ENCODE results near the gene IZUMO1. TPM values are rescaled to one million over a fixed set of nuclear protein-coding genes. Genes with fewer than 3 reads are reported as not detected.

IZUMO1 gene
- total and polyA plus RNA-seq, 2 of the 13 experiments (the other 11 are each of a cell fraction or from before 2014, with no cell fraction given), result 0.07 to 0.22 TPM

DNA sequence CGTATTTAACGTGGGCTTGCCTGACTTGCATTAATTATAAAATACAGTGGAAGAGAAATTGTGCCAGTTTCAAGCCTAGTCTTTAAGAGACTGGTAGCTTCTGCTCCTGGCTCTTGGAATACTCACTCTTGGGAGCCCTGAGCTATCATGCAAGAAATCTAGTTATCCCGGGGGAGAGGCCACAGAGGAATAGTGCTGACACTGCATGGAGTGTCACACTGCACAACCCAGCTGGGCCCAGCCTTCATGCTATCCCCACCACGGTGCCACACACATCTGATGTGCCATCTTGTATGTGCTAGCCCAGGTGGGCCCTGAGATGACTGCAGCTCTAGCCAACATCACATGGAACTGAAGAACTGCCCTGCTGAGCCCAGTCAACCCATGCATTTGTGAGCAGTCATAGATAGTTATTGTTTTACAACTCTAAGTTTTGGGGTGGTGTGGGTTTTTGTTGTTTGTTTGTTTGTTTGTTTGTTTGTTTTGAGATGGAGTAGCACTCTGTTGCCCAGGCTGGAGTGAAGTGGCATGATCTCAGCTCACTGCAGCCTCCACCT is 35.5 kb downstream of the IZUMO1 start (continued):
- TF ChIP-seq, protein P1, sequence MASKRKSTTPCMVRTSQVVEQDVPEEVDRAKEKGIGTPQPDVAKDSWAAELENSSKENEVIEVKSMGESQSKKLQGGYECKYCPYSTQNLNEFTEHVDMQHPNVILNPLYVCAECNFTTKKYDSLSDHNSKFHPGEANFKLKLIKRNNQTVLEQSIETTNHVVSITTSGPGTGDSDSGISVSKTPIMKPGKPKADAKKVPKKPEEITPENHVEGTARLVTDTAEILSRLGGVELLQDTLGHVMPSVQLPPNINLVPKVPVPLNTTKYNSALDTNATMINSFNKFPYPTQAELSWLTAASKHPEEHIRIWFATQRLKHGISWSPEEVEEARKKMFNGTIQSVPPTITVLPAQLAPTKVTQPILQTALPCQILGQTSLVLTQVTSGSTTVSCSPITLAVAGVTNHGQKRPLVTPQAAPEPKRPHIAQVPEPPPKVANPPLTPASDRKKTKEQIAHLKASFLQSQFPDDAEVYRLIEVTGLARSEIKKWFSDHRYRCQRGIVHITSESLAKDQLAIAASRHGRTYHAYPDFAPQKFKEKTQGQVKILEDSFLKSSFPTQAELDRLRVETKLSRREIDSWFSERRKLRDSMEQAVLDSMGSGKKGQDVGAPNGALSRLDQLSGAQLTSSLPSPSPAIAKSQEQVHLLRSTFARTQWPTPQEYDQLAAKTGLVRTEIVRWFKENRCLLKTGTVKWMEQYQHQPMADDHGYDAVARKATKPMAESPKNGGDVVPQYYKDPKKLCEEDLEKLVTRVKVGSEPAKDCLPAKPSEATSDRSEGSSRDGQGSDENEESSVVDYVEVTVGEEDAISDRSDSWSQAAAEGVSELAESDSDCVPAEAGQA (IDR thresholded peaks at IDR 0.05; ENCODE audit: low read depth), result no peak
- TF ChIP-seq, protein P1 (CRISPR knock-in tag; IDR thresholded peaks at IDR 0.05; ENCODE audit: borderline replicate concordance), result no peak
- TF ChIP-seq WIZ (CRISPR knock-in tag; IDR thresholded peaks at IDR 0.05) (no peak), TBP (CRISPR knock-in tag; IDR thresholded peaks at IDR 0.05) (no peak), ZNF331 (CRISPR knock-in tag; IDR thresholded peaks at IDR 0.05) (peak; percentile 100), KMT2A (CRISPR knock-in tag; IDR thresholded peaks at IDR 0.05) (no peak), MIER2 (CRISPR knock-in tag; IDR thresholded peaks at IDR 0.05) (no peak), ZNF326 (CRISPR knock-in tag; IDR thresholded peaks at IDR 0.05; ENCODE audit: borderline replicate concordance) (0 out of 2 replicates have a peak, but pooled peaks have one; percentile 36), MZF1 (CRISPR knock-in tag; IDR thresholded peaks at IDR 0.05; ENCODE audit: borderline replicate concordance) (no peak), U2AF2 (IDR thresholded peaks at IDR 0.05; ENCODE audit: low read depth, low read length) (no peak), ZNF598 (CRISPR knock-in tag; IDR thresholded peaks at IDR 0.05; ENCODE audit: borderline replicate concordance) (no peak), ELF1 (CRISPR knock-in tag; IDR thresholded peaks at IDR 0.05) (no peak), EHMT2 (IDR thresholded peaks at IDR 0.05; ENCODE audit: borderline replicate concordance, low read depth, low read length) (no peak), MAFF (IDR thresholded peaks at IDR 0.05; ENCODE audit: low read depth, low read length) (peak; percentile 23; the same call in 1 of the 2 replicates), HIVEP1 (CRISPR knock-in tag; IDR thresholded peaks at IDR 0.05) (no peak), ZNF383 (CRISPR knock-in tag; IDR thresholded peaks at IDR 0.05; ENCODE audit: borderline replicate concordance) (no peak), KDM6A (CRISPR knock-in tag; IDR thresholded peaks at IDR 0.05; ENCODE audit: low read depth) (no peak), ZNF709 (CRISPR knock-in tag; IDR thresholded peaks at IDR 0.05) (no peak), TEAD3 (CRISPR knock-in tag; optimal IDR thresholded peaks at IDR 0.05; ENCODE audit: borderline replicate concordance) (no peak)
- TF ChIP-seq, protein P2, sequence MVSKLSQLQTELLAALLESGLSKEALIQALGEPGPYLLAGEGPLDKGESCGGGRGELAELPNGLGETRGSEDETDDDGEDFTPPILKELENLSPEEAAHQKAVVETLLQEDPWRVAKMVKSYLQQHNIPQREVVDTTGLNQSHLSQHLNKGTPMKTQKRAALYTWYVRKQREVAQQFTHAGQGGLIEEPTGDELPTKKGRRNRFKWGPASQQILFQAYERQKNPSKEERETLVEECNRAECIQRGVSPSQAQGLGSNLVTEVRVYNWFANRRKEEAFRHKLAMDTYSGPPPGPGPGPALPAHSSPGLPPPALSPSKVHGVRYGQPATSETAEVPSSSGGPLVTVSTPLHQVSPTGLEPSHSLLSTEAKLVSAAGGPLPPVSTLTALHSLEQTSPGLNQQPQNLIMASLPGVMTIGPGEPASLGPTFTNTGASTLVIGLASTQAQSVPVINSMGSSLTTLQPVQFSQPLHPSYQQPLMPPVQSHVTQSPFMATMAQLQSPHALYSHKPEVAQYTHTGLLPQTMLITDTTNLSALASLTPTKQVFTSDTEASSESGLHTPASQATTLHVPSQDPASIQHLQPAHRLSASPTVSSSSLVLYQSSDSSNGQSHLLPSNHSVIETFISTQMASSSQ (IDR thresholded peaks at IDR 0.05; ENCODE audit: low read depth), result no peak
- TF ChIP-seq, protein P2 (CRISPR knock-in tag; IDR thresholded peaks at IDR 0.05; ENCODE audit: borderline replicate concordance), result no peak

Data from HepG2 (cell line).